OCI-LY3 (cell line): ENCODE data around the gene NOL4L.

Experiments used
- H2AFZ ChIP-seq: fragments of 200-600, 300-600 bp; shearing (Covaris generic); 2 replicates; pipeline ENCODE4 v1.6.0; 2014; ENCODE audit warnings: antibody characterized with exemption, low read depth, low read length
- H3K27ac ChIP-seq: fragments of 200-600, 300-600 bp; sonication (generic); 2 replicates; pipeline ENCODE4 v1.5.1; 2014; ENCODE audit warnings: mild to moderate bottlenecking, low read length, moderate library complexity, mixed read lengths
- H3K27me3 ChIP-seq: fragments of 200-600, 300-600 bp; sonication (generic); 2 replicates; pipeline ENCODE4 v1.6.1; 2014; ENCODE audit warnings: low read depth, low read length, mixed read lengths
- H3K36me3 ChIP-seq: fragments of 200-600, 300-600 bp; sonication (generic); replicated peaks from 2 replicates; pipeline ENCODE3; 2014; ENCODE audit warnings: low read depth, low read length, mixed read lengths
- H3K4me1 ChIP-seq: fragments of 300-600, 200-600 bp; sonication (generic); 2 replicates; pipeline ENCODE4 v1.6.1; 2014; ENCODE audit warnings: low read length, mixed read lengths
- H3K4me2 ChIP-seq: fragments of 200-600, 300-600 bp; sonication (generic); 2 replicates; pipeline ENCODE4 v1.6.1; 2014; ENCODE audit warnings: low read length, mixed read lengths
- H3K4me3 ChIP-seq: fragments of 300-600, 200-600 bp; sonication (generic); 2 replicates; pipeline ENCODE4 v1.5.1; 2014; ENCODE audit warnings: antibody characterized with exemption, mild to moderate bottlenecking, low read length, moderate library complexity
- H3K79me2 ChIP-seq: fragments of 300-600, 200-600 bp; shearing (Covaris generic); 2 replicates; pipeline ENCODE4 v1.6.1; 2014; ENCODE audit warnings: mild to moderate bottlenecking, low read length, mixed read lengths
- H3K9ac ChIP-seq: fragments of 300-600, 200-600 bp; shearing (Covaris generic); 2 replicates; pipeline ENCODE4 v1.6.0; 2014; ENCODE audit warnings: mild to moderate bottlenecking, low read length, moderate library complexity
- H3K9me3 ChIP-seq: fragments of 200-600, 300-600 bp; shearing (Covaris generic); 2 replicates; pipeline ENCODE4 v1.6.1; 2014; ENCODE audit warnings: low read length, mixed read lengths; ENCODE audit not compliant: insufficient read depth
- H4K20me1 ChIP-seq: fragments of 200-600, 300-600 bp; sonication (generic); 2 replicates; pipeline ENCODE4 v1.6.1; 2016; ENCODE audit warnings: low read length, mixed read lengths; ENCODE audit not compliant: insufficient read depth
- CTCF ChIP-seq: fragments of 200-600, 300-600 bp; sonication (generic); IDR thresholded peaks from 2 replicates; pipeline ENCODE4 v1.5.1; 2014; ENCODE audit warnings: antibody characterized with exemption, low read length, low read depth
- EZH2phosphoT487 ChIP-seq: fragments of 200-600 bp; shearing (Covaris generic); IDR thresholded peaks from 2 replicates; pipeline ENCODE4 v1.6.1; 2018; ENCODE audit warnings: antibody characterized with exemption, mixed run types, low read depth

Gene NOL4L

GRCh38 chr20:32429343-32429742 lies 155.8 kb downstream of the NOL4L start:
- Histone ChIP-seq H4K20me1 (peaks cover 29% of the 10 kb centered on the region), H3K4me1 (no peaks in the 10 kb centered on the region), H3K4me2 (no peak overlapping the region), H2AFZ (no peak overlapping the region), H3K27ac (no peak overlapping the region), H3K79me2 (peaks cover 23% of the 10 kb centered on the region), H3K9ac (no peak overlapping the region), H3K27me3 (no peaks in the 10 kb centered on the region), H3K4me3 (no peak overlapping the region), H3K9me3 (no peaks in the 10 kb centered on the region), H3K36me3 (peaks cover 74% of the 10 kb centered on the region)
- TF ChIP-seq EZH2phosphoT487 (no peak), CTCF (no peak)

- H4K20me1 ChIP-seq = peaks cover 29% of the 10 kb centered on the region
- peaks cover 64% of the 10 kb centered on the region for H3K36me3 ChIP-seq
- H3K9me3 ChIP-seq = no peaks in the 10 kb centered on the region
- no peak overlapping the region for H3K9ac ChIP-seq
- no peaks in the 10 kb centered on the region for H3K27me3 ChIP-seq
- no peak overlapping the region for H3K4me2 ChIP-seq
- no peak for TF ChIP-seq CTCF
- TF ChIP-seq EZH2phosphoT487 = no peak
- no peak overlapping the region for H2AFZ ChIP-seq
- no peak overlapping the region for H3K4me3 ChIP-seq
- H3K79me2 ChIP-seq = peaks cover 30% of the 10 kb centered on the region
- no peak overlapping the region for H3K27ac ChIP-seq
- no peaks in the 10 kb centered on the region for H3K4me1 ChIP-seq
Observed at GRCh38 chr20:32427996-32428395, 157.1 kb downstream of the NOL4L start.

- peaks cover 33% of the 10 kb centered on the region for H4K20me1 ChIP-seq
- H3K4me1 ChIP-seq = 0 out of 2 replicates have a peak, but pooled peaks cover 4% of the 10 kb centered on the region
- no peaks in the 10 kb centered on the region for H3K9me3 ChIP-seq
- H3K27ac ChIP-seq = no peak overlapping the region
- no peak overlapping the region for H3K9ac ChIP-seq
- TF ChIP-seq EZH2phosphoT487 = no peak
- no peak for TF ChIP-seq CTCF
- no peak overlapping the region for H2AFZ ChIP-seq
- H3K36me3 ChIP-seq = peaks cover 13% of the 10 kb centered on the region
- no peak overlapping the region for H3K4me3 ChIP-seq
- H3K4me2 ChIP-seq = no peak overlapping the region
- no peaks in the 10 kb centered on the region for H3K27me3 ChIP-seq
- H3K79me2 ChIP-seq = peaks cover 62% of the 10 kb centered on the region
Observed at GRCh38 chr20:32421290-32421689, 163.8 kb downstream of the NOL4L start.

- Histone ChIP-seq H3K4me1 (0 out of 2 replicates have a peak, but pooled peaks cover 4% of the 10 kb centered on the region), H3K9ac (no peak overlapping the region), H3K79me2 (peaks cover 70% of the 10 kb centered on the region), H3K36me3 (peaks cover 7% of the 10 kb centered on the region), H3K27ac (no peak overlapping the region), H3K9me3 (no peaks in the 10 kb centered on the region), H3K4me2 (no peak overlapping the region), H3K4me3 (no peak overlapping the region), H2AFZ (no peak overlapping the region), H4K20me1 (peaks cover 38% of the 10 kb centered on the region), H3K27me3 (no peaks in the 10 kb centered on the region)
- TF ChIP-seq EZH2phosphoT487 (no peak), CTCF (no peak)
Observed at GRCh38 chr20:32418376-32418775, 166.8 kb downstream of the NOL4L start.
